GM18499 (cell line): ENCODE results near the gene TNPO1.
"Not testable (repeated sequence)": the region's sequence is repeated elsewhere in the genome, so short reads cannot be mapped to it uniquely, and the experiment has no call there.

Source experiments
- ATAC-seq: cut with Tn5 transposase; IDR thresholded peaks from one replicate; pipeline ENCODE4 v1.9.1; 2021; ENCODE audit warnings: moderate number of reproducible peaks; ENCODE audit not compliant: insufficient read depth, unreplicated experiment

The TNPO1 gene

GRCh38 chr5:72921886-72922285 lies 105.4 kb downstream of the TNPO1 start:
- ATAC-seq: no peak

- no peak for ATAC-seq
Observed at GRCh38 chr5:72922422-72922821, 106.0 kb downstream of the TNPO1 start.

DNA sequence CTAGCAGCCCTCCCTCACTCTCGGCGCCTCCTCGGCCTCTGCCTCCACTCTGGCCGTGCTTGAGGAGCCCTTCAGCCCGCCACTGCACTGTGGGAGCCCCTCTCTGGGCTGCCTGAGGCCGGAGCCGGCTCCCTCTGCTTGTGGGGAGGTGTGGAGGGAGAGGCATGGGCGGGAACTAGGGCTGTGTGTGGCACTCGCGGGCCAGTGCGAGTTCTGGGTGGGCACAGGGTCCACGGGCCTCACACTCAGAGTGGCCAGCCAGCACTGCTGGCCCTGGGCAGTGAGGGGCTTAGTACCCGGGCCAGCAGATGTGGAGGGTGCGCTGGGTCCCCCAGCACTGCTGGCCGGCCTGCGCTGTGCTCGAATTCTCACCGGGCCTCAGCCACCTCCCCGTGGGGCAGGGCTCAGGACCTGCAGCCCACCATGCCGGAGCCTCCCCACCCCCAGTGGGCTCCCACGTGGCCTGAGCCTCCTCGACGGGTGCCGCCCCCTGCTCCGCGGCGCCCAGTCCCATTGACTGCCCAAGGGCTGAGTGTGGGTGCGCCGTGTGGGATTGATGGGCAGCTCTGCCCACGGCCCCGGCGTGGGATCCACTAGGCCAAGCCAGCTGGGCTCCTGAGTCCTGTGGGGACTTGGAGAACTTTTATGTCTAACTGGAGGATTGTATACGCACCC lies 109.0 kb downstream of the TNPO1 start:
- no peak for ATAC-seq

- ATAC-seq: not testable (repeated sequence)
Observed at GRCh38 chr5:72932686-72933085, 116.2 kb downstream of the TNPO1 start.

- not testable (repeated sequence) for ATAC-seq
Observed at GRCh38 chr5:72934953-72935725, 118.7 kb downstream of the TNPO1 start.

DNA sequence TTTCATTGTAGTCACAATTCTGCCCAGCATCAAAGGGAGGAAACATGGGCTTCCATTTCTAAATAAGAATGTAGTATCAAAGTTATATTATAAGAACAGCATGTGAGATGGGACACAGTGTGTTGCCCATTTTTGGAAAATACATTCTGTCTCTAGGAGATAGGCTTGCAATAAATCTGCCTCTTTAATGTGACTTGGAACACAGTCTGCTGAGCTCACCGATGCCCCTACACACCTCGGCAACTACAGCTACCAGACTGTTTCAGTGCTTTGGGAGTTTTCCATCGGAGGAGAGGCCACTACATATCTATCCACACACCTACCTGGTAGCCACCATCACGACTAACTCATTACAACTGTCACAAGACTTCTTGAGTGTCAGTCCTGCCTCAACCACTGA lies 120.4 kb downstream of the TNPO1 start:
- ATAC-seq: no peak

DNA sequence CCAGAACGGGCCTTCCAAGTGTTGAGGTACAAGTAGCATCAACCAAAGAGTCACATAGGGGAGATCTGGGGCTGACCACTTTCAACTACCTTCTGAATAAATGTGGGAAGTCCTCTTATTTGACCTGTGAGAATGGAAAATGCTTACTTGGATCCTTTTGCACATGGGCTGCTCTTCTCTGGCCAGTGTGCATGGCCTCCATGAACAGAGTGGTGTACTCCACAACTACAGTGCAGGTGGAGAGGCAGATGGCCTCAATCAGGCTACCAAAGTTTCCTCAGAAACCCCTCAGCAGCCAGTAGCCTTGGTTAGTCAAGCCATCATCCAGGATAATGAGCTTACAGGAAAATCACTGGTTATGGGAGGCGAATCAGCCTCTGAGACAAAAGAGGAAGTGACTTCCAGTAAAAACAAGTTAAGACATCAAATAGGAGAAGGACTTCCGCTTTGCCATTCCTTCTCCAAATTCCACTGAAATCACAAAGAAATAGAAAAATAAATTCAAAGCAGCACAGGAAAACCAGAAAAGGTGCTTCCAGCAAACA lies 121.1 kb downstream of the TNPO1 start:
- no peak for ATAC-seq

GRCh38 chr5:72938206-72938605 lies 121.7 kb downstream of the TNPO1 start:
- no peak for ATAC-seq

- ATAC-seq: no peak
Observed at GRCh38 chr5:72940082-72940481, 123.6 kb downstream of the TNPO1 start.

GRCh38 chr5:72943307-72943706 lies 126.8 kb downstream of the TNPO1 start:
- no peak for ATAC-seq

DNA sequence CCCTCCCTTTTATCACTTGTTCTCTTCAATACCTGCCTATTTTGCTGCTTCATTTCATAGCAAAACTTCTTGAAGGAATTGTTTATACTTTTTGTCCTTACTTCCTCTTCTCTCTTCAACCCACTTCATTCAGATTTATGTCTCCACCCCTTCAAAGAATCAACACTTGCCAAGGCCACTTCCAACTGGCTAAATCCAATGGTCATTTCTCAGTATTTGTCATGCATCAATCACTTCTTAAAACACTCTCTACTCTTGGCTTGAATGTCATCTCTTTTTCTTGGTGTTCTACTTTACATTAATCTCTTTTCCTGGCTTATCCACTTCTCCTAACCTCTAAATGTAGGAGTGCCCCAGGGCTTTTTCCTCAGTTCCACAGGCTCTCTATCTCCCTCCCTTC lies 131.0 kb downstream of the TNPO1 start:
- ATAC-seq: no peak

GRCh38 chr5:72949481-72949880 lies 133.0 kb downstream of the TNPO1 start:
- no peak for ATAC-seq

GRCh38 chr5:72951671-72952468 lies 135.4 kb downstream of the TNPO1 start:
- ATAC-seq: no peak

GRCh38 chr5:72954389-72954788 lies 137.9 kb downstream of the TNPO1 start:
- ATAC-seq: no peak

- peak; percentile 21 for ATAC-seq
Observed at GRCh38 chr5:72955143-72955767, 138.8 kb downstream of the TNPO1 start.

DNA sequence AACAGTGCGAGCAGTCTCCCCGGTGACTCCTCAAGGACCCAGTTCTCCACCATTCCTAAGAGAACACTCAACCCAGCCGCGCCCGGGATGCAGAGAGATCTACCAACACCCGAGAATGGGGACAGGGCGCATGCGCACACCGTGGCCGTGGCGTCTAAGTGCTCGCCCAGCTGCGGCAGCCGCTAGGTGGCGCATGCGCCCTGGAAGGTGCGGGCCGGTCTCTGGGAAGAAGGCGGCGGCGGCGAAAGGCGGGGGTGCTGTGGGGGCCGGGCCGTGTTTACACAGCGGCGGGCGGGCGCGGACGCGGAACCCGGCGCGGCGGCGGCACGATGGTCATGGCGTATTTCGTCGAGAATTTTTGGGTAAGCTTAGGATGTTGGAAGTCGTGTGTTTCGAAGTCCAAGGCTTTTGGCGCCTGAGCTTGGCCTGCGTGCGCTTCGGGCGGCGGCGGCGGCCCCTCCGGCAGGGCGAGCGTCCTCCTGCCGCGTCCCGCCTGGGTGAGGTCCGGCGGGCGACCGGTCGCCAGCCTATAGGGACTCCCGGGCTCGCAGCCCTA lies 139.4 kb downstream of the TNPO1 start, which contains the start of gene FCHO2:
Gene FCHO2, plus strand, starts transcription at position 274 of the 556 bp plus-strand sequence. Its CDS starts 56 bp downstream, at position 330.
- ATAC-seq: peak; percentile 48

DNA sequence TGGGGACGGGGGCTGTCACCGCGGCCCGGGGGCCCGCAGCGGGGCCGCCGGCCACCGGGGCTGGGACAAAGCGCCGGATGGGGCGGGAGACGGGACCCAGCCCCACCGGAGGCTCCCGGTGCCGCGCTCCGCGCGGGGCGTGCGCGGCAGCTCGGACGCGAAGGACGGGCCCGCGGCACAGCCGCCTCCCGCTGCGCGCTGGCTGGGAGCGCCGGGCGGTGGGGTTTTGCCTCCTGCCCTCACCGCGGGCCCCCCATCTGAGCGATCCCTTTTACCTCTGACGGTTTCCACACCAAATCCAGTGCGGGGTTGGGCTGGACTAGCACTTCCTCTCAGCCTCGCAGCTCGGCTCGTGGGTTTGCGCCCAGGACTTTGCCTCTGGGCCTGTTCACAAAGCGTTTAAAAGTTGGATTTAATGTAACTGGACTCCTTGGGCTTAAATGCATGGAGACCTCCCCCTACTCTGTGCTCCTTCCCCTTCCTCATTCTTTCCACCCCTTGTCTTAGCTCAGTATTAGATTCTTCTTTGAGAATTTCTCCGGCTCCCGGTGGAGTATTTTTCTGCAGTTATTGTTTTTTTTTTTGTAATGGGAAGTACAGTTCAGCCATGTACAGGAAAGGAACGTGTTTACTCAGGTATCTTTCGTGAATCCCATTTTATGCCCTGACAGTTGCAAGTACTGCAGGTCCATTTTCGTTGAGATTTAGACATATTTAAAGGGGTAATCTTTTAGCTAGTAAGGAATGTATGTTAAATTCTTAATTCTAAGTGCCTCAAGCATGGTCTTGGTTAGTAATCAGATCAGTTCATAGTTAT lies 140.1 kb downstream of the TNPO1 start:
- ATAC-seq: peak; percentile 9

DNA sequence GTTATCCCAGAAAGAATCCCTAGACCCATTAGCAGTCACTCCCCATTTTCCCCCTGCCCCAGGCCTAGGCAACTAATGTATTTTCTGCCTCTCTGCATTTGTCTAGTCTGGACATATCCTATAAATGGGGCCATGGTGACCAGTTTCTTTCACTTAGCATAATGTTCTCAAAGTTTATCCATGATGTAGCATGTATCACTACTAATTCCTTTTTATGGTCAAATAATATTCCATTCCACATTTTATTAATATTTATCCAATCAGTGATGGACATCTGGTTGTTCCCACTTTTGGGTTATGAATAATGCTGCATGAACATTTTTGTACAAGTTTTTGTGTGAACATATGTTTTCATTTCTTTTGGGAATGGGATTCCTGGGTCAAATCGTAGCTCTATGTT lies 140.9 kb downstream of the TNPO1 start:
- no peak for ATAC-seq

GRCh38 chr5:72959257-72959656 lies 142.8 kb downstream of the TNPO1 start:
- no peak for ATAC-seq
